Left ventricle myocardium inferior (tissue), 1 donor: ENCODE measurements around the gene GLCCI1. TPM values are rescaled to one million over a fixed set of nuclear protein-coding genes. Genes with fewer than 3 reads are reported as not detected.

ENCODE experiments used
- DNase-seq: peaks from one replicate; pipeline ENCODE4 v3.0.0-alpha.2; 2020
- H3K27ac ChIP-seq: fragments of 200-600 bp; replicated peaks from 2 replicates; pipeline ENCODE4 v1.8.0; 2021
- H3K27me3 ChIP-seq: fragments of 200-600 bp; 2 replicates; pipeline ENCODE4 v1.8.0; 2021; ENCODE audit warnings: low read depth
- H3K36me3 ChIP-seq: fragments of 200-600 bp; 2 replicates; pipeline ENCODE4 v1.8.0; 2021
- H3K4me1 ChIP-seq: fragments of 200-600 bp; 2 replicates; pipeline ENCODE4 v1.8.0; 2021
- H3K4me3 ChIP-seq: fragments of 200-600 bp; 2 replicates; pipeline ENCODE4 v1.8.0; 2021; ENCODE audit warnings: mild to moderate bottlenecking, moderate library complexity
- H3K9me3 ChIP-seq: fragments of 200-600 bp; replicated peaks from 2 replicates; pipeline ENCODE4 v1.8.0; 2021
- intact Hi-C: fragments of 100-400 bp; cut with micrococcal nuclease; formaldehyde crosslinking; loops from one replicate; pipeline ENCODE4 v1.11.0; 2022
- total RNA-seq: library from RNA; stranded (reverse); fragmentation: NEBNext Ultra II Directional; extraction: Animal tissue kit (Norgen Biotek cat#: 25700); gene quantifications from one replicate; pipeline ENCODE4 v1.2.1, GENCODE V29; 2021
- TF ChIP-seq, protein P1 (sequence below): fragments of 200-600 bp; IDR thresholded peaks from 2 replicates; pipeline ENCODE4 v1.8.0; 2021; ENCODE audit warnings: antibody characterized with exemption, mild to moderate bottlenecking, borderline replicate concordance
- donor health status: DM: no; HTN: yes; CAD: no; lungs with severe emphysema.

GLCCI1 gene
- total RNA-seq, 1 donor from 2014 or later, result 5.8 TPM

DNA sequence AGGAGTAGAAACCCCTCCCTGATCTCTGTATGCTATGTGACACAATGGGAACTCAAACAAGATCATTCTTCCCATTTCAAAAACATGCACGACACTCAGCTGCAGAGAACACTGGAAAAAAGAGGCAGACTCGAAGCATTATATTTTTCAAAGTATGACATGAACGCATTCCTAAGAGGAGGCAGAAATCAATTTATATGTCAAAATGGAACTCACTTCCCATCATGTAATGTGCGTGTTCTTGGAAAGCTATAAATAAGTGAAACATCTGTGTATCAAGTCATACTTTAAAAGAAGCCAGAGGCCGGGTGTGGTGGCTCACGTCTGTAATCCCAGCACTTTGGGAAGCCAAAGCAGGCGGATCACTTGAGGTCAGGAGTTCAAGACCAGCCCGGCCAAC lies 150.7 kb downstream of the GLCCI1 start:
- no peak overlapping the region for H3K4me3 ChIP-seq
- H3K4me1 ChIP-seq, result no peaks in the 10 kb centered on the region
- DNase-seq, result no peak
- TF ChIP-seq, protein P1, sequence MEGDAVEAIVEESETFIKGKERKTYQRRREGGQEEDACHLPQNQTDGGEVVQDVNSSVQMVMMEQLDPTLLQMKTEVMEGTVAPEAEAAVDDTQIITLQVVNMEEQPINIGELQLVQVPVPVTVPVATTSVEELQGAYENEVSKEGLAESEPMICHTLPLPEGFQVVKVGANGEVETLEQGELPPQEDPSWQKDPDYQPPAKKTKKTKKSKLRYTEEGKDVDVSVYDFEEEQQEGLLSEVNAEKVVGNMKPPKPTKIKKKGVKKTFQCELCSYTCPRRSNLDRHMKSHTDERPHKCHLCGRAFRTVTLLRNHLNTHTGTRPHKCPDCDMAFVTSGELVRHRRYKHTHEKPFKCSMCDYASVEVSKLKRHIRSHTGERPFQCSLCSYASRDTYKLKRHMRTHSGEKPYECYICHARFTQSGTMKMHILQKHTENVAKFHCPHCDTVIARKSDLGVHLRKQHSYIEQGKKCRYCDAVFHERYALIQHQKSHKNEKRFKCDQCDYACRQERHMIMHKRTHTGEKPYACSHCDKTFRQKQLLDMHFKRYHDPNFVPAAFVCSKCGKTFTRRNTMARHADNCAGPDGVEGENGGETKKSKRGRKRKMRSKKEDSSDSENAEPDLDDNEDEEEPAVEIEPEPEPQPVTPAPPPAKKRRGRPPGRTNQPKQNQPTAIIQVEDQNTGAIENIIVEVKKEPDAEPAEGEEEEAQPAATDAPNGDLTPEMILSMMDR, result no peak
- intact Hi-C loops, result no loop called here
- H3K9me3 ChIP-seq, result no peaks in the 10 kb centered on the region
- H3K36me3 ChIP-seq, result peaks cover 39% of the 10 kb centered on the region
- H3K27me3 ChIP-seq, result no peaks in the 10 kb centered on the region
- H3K27ac ChIP-seq, result no peak overlapping the region

DNA sequence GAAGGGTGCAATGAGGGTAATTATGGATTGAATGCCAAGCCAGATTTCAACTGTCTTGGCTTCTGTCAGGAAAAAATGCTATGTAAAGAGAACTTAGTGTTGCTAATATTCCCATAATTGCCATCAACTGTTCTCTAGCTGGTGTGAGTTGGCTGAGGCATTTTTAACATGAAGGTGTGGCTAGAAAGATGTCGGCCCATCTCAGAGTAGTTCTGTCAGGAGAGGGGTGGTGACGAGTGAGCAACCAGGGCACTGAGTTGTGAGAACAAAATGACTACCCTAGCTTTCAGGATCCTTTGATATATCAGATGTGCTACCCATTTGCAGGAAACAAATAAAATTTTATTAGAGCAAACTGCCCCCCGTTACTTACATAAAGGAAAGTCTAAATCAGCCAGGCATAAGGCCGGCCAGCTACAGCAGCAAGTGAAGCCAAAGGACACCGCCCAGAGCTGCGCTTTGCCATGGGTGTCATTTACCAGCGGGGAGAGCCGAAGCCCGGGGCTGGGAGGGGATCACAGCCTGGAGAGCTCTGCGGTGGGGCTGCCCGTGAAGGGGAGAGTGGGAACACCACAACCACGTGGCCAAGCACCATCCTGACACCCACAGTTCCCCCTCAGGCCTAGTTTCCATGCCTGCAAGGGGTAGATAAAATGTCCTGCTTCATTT lies 151.9 kb downstream of the GLCCI1 start:
- no peak overlapping the region for H3K4me3 ChIP-seq
- no peaks in the 10 kb centered on the region for H3K27me3 ChIP-seq
- intact Hi-C loops, result no loop called here
- no peak overlapping the region for H3K27ac ChIP-seq
- no peaks in the 10 kb centered on the region for H3K4me1 ChIP-seq
- peaks cover 44% of the 10 kb centered on the region for H3K36me3 ChIP-seq
- TF ChIP-seq, protein P1, result no peak
- no peaks in the 10 kb centered on the region for H3K9me3 ChIP-seq
- no peak for DNase-seq

DNA sequence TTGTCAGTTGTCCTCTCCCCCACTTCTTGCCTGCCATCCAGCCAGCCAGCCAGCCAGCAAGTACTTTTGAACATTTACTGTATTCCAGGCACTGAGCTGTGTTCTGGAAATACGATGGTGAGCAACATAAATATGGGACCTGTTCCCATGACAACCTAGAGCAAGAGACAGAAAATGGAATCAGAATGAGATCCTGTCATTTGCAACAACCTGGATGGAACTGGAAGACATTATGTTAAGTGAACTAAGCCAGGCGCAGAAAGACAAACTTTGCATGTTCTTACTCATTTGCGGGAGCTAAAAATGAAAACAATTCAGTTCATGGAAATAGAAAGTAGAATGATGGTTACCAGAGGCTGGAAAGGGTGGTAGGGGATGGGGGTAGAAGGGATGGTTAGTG lies 152.6 kb downstream of the GLCCI1 start:
- Histone ChIP-seq H3K36me3 (peaks cover 43% of the 10 kb centered on the region), H3K27me3 (no peaks in the 10 kb centered on the region)
- no peak for DNase-seq

DNA sequence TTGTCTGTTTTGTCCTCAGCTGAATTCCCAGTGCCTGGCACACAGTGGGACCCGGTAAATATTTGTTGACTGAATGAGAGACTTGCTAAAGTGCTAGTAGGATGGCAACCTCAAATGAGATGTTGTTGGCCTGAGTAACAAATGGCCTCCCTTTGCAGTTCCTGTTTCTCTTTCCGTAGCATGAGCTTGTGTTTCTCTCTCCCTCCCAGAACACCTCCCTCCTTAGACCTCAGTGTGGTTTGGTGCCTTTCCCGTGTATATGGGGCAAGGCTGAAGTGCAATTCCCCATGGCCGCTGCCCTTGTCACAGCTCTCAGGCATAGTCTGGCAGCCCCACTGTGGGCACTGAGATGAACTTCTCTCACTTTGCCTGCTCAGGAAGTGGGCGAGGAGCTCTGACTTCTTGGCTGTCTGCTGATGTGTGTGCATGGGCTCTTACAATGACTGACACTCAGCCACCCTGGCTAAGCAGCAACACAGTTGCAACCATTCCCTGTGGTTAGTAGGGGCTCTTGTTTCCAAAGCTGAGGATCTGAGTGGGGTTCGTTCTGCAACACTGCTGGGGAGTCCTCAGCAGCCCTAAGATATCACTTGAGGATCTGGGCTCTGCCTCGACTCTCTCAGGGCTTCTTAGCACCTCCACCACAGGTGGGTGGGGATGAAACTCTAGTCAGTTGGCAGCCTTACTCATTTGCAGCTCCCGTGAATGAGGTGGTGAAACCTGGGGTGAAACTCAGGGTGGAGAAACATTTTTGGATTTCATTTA lies 157.3 kb downstream of the GLCCI1 start:
- DNase-seq, result no peak
- H3K27ac ChIP-seq, result no peak overlapping the region
- TF ChIP-seq, protein P1, result no peak

More for the DNA sequence above, 152.6 kb downstream of the GLCCI1 start:
- intact Hi-C loops, result no loop called here
- Histone ChIP-seq H3K27ac (no peak overlapping the region), H3K4me3 (no peak overlapping the region), H3K9me3 (no peaks in the 10 kb centered on the region), H3K4me1 (no peaks in the 10 kb centered on the region)
- TF ChIP-seq, protein P1, result no peak

DNA sequence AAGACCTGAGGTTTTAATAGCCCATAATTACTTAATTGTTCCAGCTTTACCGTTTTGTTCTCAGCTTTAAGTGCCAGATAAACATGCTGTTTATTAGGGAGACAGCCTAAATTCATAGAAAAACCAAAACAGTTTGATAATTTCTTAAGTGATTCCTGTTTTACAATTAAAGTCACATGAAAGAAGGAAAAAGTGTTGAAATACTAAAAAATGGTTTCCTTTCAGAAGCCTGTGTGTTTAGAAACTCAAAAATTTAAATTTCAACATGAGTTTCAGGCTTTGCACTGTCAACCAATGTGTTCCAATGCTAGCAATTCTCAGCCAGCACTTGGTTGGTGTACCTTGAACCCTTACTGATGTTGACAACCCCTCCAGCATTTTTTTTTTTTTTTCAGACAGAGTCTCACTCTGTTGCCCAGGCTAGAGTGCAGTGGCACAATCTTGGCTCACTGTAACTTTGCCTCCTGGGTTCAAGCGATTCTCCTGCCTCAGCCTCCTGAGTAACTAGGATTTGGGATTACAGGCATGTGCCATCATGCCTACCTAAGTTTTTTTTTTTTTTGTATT lies 158.1 kb downstream of the GLCCI1 start:
- Histone ChIP-seq H3K36me3 (peaks cover 40% of the 10 kb centered on the region), H3K4me1 (no peaks in the 10 kb centered on the region), H3K27ac (no peak overlapping the region), H3K9me3 (no peaks in the 10 kb centered on the region), H3K27me3 (no peaks in the 10 kb centered on the region), H3K4me3 (no peak overlapping the region)
- no peak for DNase-seq
- TF ChIP-seq, protein P1, result no peak
- intact Hi-C loops, result no loop called here

More for the DNA sequence above, 157.3 kb downstream of the GLCCI1 start:
- intact Hi-C loops, result no loop called here
- no peaks in the 10 kb centered on the region for H3K4me1 ChIP-seq
- no peaks in the 10 kb centered on the region for H3K27me3 ChIP-seq
- no peaks in the 10 kb centered on the region for H3K9me3 ChIP-seq
- no peak overlapping the region for H3K4me3 ChIP-seq
- H3K36me3 ChIP-seq, result peaks cover 43% of the 10 kb centered on the region
